Epithelial cell of prostate (primary cell): Measurements from ENCODE around the gene SLC25A5.
"Not testable (repeated sequence)": the region's sequence is repeated elsewhere in the genome, so short reads cannot be mapped to it uniquely, and the experiment has no call there.

Source experiments
- DNase-seq: peaks from one replicate; pipeline ENCODE4 v3.0.0-alpha.2; 2011; ENCODE audit warnings: low read depth, low spot score
- H3K27ac ChIP-seq: fragments of 450-650 bp; 2 replicates; pipeline ENCODE4 v1.5.1; 2017; ENCODE audit warnings: mild to moderate bottlenecking

The SLC25A5 gene

GRCh38 chrX:119467842-119468550 lies at the start of gene SLC25A5:
Gene SLC25A5 (plus strand): TSS chrX:119468444. CDS start chrX:119468516, 72 bp downstream.
- no peak for DNase-seq

GRCh38 chrX:119419146-119419545 lies 49.1 kb upstream of the SLC25A5 start:
- DNase-seq: no peak

More at GRCh38 chrX:119467842-119468550, at the start of gene SLC25A5:
- H3K27ac ChIP-seq: peak within 1 kb of the TSS; percentile 78

GRCh38 chrX:119419898-119420297 lies 48.3 kb upstream of the SLC25A5 start:
- DNase-seq: no peak
- H3K27ac ChIP-seq: no peak overlapping the region

More at GRCh38 chrX:119419146-119419545, 49.1 kb upstream of the SLC25A5 start:
- no peak overlapping the region for H3K27ac ChIP-seq

GRCh38 chrX:119421016-119421705 lies 47.1 kb upstream of the SLC25A5 start:
- no peak for DNase-seq
- H3K27ac ChIP-seq: no peak overlapping the region

GRCh38 chrX:119423631-119424030 lies 44.6 kb upstream of the SLC25A5 start:
- DNase-seq: no peak
- no peak overlapping the region for H3K27ac ChIP-seq

GRCh38 chrX:119424999-119425398 lies 43.2 kb upstream of the SLC25A5 start:
- no peak for DNase-seq
- no peak overlapping the region for H3K27ac ChIP-seq

DNA sequence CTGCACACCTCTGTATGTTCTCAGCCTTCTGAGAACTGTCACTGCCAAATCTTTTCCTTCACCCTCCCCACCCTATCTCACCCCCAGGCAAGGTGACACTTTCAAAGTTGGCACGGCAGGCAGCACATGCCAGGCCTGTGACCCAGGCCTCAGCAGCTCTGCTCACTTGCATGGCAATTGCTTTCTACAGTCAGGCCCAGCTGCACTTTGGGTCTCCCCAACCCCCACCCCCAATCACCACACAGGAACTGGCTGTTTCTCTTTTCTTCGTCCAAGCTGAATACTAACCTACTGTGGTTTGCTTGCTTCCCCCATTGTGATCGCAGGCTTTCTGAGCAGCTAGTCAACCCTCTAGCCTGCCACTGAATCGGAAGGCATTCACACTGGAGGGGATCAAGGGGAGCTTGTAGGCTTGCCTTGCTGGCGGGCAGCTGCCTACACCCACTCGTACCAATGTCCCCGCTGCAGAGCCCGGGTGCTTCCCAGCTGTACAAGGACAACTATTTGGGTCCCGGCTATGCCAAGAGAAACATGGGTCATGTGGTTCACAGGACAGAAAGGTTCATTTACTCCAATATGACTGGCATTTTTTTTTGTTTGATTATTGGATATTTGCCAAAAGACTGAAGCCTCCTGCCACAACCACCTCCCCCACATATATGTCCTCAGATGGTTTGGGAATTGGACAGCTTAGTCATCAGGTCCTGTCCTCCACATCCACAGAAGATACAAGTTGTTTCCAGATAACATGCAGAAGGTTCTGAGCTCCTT lies 41.0 kb upstream of the SLC25A5 start:
- H3K27ac ChIP-seq: no peak overlapping the region
- DNase-seq: no peak

GRCh38 chrX:119427795-119428185 lies 40.5 kb upstream of the SLC25A5 start:
- no peak for DNase-seq
- H3K27ac ChIP-seq: no peak overlapping the region

GRCh38 chrX:119429471-119429870 lies 38.8 kb upstream of the SLC25A5 start:
- no peak for DNase-seq
- H3K27ac ChIP-seq: no peak overlapping the region

DNA sequence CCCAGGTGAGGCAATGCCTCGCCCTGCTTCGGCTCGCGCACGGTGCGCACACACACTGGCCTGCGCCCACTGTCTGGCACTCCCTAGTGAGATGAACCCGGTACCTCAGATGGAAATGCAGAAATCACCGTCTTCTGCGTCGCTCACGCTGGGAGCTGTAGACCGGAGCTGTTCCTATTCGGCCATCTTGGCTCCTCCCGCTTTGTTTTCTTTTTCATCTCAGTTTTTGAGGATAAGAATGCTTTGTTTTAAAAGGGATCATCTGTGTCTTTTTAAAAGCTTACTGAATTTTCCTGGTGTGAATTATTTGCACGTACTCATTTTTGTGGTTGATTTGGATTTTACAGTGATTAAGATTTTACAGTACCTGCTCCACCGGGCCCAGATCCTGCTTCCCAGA lies 26.9 kb upstream of the SLC25A5 start:
- H3K27ac ChIP-seq: peak overlapping the region; percentile 77
- not testable (repeated sequence) for DNase-seq

DNA sequence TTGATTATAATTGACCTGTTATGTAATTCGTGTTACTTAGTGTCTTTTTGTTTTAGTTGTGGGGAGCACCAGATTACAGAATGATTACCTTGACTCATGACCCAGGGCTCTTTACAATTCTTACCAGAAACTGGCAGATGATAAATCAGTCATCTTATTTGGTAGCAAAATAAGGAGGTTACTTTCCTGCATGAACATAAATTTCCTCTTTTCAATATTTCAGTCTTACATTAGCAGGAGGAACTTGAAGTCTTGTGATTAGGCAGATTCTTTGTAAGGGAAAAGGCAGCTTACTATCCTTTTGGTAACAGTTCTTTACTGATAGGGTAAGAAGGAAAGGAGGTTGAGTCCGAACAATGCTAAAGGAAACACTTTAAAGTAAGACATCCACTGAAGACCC lies 26.0 kb upstream of the SLC25A5 start:
- H3K27ac ChIP-seq: peak overlapping the region; percentile 77
- DNase-seq: no peak

- no peak for DNase-seq
- no peak overlapping the region for H3K27ac ChIP-seq
Observed at GRCh38 chrX:119453202-119453601, 15.0 kb upstream of the SLC25A5 start.

DNA sequence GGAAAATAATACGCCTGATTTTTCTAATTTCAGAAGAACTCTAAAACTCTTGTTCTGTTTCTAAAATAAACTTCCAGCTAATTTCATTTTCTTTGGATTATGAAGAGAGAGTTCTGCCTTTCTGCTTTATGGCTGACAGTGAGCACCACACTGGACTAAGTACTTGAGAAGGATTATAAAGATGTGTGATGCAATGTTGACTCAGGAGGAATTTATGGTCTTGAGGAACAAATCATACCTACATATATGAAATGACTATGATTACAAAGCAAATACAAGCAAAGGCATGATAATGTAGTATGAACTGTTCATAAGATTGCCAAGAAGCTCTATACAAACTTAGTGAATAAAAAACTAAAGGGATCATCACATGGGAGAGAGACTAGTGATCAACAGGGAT lies 13.0 kb upstream of the SLC25A5 start:
- H3K27ac ChIP-seq: peak overlapping the region; percentile 71
- peak; percentile 49 for DNase-seq

DNA sequence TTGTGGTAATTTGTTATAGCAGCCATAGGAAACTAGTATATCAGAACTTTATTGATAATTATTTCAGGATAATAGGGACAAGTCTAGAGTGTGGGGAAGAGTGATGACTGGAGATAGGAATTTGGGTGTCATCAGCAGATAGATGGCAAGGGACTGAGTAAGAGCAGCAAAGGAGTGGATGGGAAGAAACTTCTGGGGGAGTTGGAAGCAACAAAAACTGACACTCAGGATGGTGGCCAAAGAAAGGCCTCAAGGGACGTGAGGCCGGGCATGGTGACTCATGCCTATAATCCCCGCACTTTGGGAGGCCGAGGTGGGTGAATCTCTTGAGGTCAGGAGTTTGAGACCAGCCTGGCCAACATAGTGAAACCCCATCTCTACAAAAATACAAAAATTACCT lies 9.1 kb upstream of the SLC25A5 start:
- H3K27ac ChIP-seq: peak overlapping the region; percentile 37
- no peak for DNase-seq

DNA sequence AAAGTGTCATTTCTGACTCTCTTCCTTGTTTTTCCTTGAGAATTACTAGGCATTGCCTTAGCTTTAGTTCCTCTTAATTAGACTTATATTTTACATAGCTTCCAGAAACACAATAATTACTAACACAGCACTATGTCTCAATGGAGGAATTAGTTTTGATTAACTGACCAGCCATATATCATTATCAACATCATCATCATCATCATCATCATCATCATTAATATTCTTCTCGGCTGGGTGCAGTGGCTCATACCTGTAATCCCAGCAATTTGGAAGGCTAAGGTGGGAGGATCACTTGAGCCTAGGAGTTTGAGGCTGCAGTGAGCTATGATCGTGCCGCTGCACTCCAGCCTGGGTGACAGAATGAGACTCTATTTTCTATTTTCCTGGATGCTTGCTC lies 2.7 kb upstream of the SLC25A5 start:
- DNase-seq: no peak
- H3K27ac ChIP-seq: no peak overlapping the region

DNA sequence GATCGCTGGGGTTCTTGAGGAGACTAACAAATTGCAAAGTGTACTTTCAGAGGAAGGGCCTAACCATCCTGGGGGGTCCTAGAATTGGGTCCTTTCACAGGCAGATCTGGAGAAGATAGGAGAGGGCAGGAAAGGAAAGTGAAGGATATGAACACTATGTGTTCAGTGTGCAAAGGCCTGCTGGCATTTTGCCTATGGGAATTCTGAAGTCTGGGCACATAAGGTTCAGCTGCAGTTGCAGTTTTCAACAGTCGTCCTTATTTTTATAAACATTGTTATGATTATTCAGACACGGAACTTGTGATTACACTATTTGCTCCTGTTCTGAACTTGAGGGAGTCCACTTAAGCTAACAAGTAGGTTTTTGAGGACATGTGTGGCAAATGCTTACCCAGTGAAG lies 1.3 kb upstream of the SLC25A5 start:
- DNase-seq: no peak
- no peak overlapping the region for H3K27ac ChIP-seq

DNA sequence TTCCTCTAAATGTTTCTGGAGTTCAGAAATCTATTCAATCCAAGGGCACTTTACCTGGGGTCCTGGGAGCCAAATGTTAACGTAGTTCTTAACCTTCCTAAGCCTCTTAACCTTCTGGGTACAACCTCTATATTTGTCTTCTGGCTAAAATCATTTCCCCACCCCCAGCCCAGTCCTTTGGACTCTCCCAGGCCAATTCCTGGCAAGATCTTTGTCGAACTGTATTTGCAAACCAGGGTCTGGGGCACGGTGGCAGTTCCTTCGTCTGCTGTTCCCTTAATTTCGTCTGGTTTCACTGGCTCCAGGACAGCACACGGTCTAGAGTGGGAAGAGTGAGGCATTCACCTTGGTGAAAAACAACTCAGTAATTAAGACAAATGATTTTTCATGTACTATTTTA lies 811 bp upstream of the SLC25A5 start:
- no peak overlapping the region for H3K27ac ChIP-seq
- no peak for DNase-seq

- peak overlapping the region; percentile 78 for H3K27ac ChIP-seq
- no peak for DNase-seq
Observed at GRCh38 chrX:119468551-119469312, 488 bp downstream of the SLC25A5 start.

- DNase-seq: no peak
- peak overlapping the region; percentile 78 for H3K27ac ChIP-seq
Observed at GRCh38 chrX:119469313-119469635, 1.0 kb downstream of the SLC25A5 start.

DNA sequence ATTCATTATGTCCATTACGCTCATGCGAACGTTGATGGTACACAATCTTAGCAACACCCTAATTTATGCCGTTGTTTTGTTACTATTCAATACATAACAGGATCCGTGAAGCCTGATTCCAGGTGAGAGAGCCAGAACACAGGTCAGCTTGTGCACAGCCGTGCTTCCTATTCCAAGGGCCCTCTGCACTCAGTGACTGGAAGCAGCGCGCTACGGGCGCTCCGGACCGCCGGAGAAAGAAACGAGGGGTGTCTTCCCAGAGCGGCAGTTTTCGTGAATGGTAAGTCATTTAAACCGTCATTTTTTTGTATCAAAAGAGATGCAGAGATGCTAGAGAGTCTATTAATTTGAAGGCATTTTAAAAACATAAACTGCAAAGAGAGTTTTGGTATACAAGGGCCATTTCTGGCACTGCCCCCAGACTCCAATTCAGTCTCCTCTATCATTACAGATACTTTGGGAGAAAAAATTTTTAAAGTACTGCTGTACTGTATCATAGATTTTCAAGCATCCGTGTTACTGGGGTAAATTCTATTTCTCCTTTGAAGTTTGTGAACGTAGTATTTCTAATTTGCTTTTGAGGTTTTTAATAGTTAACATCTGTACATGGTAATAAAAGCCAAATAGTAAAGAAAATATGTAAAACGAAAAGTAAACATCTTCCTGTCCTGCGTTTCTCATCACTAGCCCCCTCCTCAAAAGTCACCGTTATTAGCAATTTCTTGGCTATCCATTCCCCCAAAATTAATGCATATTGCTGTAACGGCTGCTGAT lies 6.6 kb downstream of the SLC25A5 start:
- H3K27ac ChIP-seq: no peak overlapping the region
- DNase-seq: no peak
